Mesendoderm (in vitro differentiated cells): ENCODE data around the gene POLD4.
A peak's percentile ranks its signal among the peaks of the same experiment; 100 is the strongest.

ENCODE experiments used
- DNase-seq: peaks from one replicate; pipeline ENCODE4 v3.0.0; 2013
- H2AK5ac ChIP-seq: 2 replicates; pipeline ENCODE4 v1.6.1; 2013; ENCODE audit warnings: low read length, inconsistent platforms
- H2BK120ac ChIP-seq: 2 replicates; pipeline ENCODE4 v1.6.1; 2013; ENCODE audit warnings: low read depth, mild to moderate bottlenecking, low read length, moderate library complexity, mixed read lengths
- H2BK15ac ChIP-seq: replicated peaks from 2 replicates; pipeline ENCODE4 v1.6.1; 2013; ENCODE audit warnings: low read depth, mild to moderate bottlenecking, moderate library complexity
- H2BK5ac ChIP-seq: 2 replicates; pipeline ENCODE4 v1.6.1; 2013; ENCODE audit warnings: low read length, inconsistent platforms
- H3K18ac ChIP-seq: 2 replicates; pipeline ENCODE4 v1.6.1; 2013; ENCODE audit warnings: mild to moderate bottlenecking, low read length, mixed read lengths
- H3K23ac ChIP-seq: one replicate; pipeline ENCODE4 v1.6.1; 2013; ENCODE audit warnings: low read length
- H3K27ac ChIP-seq: 2 replicates; pipeline ENCODE4 v1.5.1; 2013; ENCODE audit warnings: low read depth, mild to moderate bottlenecking, inconsistent platforms, low read length, moderate library complexity
- H3K27me3 ChIP-seq: 2 replicates; pipeline ENCODE4 v1.6.1; 2013; ENCODE audit warnings: low read length, control low read depth, mild to moderate bottlenecking, inconsistent platforms; ENCODE audit not compliant: insufficient read depth, poor library complexity
- H3K36me3 ChIP-seq: 2 replicates; pipeline ENCODE4 v1.6.1; 2013; ENCODE audit warnings: low read length, inconsistent platforms; ENCODE audit not compliant: control insufficient read depth, insufficient read depth
- H3K4ac ChIP-seq: one replicate; pipeline ENCODE4 v1.6.1; 2013; ENCODE audit warnings: low read depth, mild to moderate bottlenecking, low read length, moderate library complexity
- H3K4me1 ChIP-seq: 2 replicates; pipeline ENCODE4 v1.6.1; 2013; ENCODE audit warnings: low read depth, low read length, inconsistent platforms; ENCODE audit not compliant: control insufficient read depth
- H3K4me2 ChIP-seq: 2 replicates; pipeline ENCODE4 v1.6.1; 2013; ENCODE audit warnings: low read length
- H3K4me3 ChIP-seq: 2 replicates; pipeline ENCODE4 v1.5.1; 2013; ENCODE audit warnings: mild to moderate bottlenecking, low read length
- H3K56ac ChIP-seq: one replicate; pipeline ENCODE4 v1.6.1; 2013; ENCODE audit warnings: low read length
- H3K79me1 ChIP-seq: 2 replicates; pipeline ENCODE4 v1.6.1; 2013; ENCODE audit warnings: low read length, inconsistent platforms
- H3K79me2 ChIP-seq: 2 replicates; pipeline ENCODE4 v1.6.1; 2013; ENCODE audit warnings: mild to moderate bottlenecking, low read length; ENCODE audit not compliant: control insufficient read depth, insufficient read depth
- H3K9ac ChIP-seq: 2 replicates; pipeline ENCODE4 v1.6.1; 2013; ENCODE audit warnings: low read length, inconsistent platforms
- H4K5ac ChIP-seq: one replicate; pipeline ENCODE4 v1.6.1; 2013; ENCODE audit warnings: low read length
- H4K8ac ChIP-seq: one replicate; pipeline ENCODE4 v1.6.1; 2013; ENCODE audit warnings: low read depth, mild to moderate bottlenecking, control low read depth, low read length, moderate library complexity
- WGBS: extraction: QIAGEN DNeasy Blood & Tissue Kit; methylation state at CpG from one replicate; pipeline ENCODE4 v1.1.7; 2013; ENCODE audit warnings: low lambda C conversion rate, missing lambda C conversion rate; ENCODE audit not compliant: insufficient coverage; ENCODE audit errors: extremely low coverage; 5-methylcytosine and 5-hydroxymethylcytosine counted together

Gene POLD4

GRCh38 chr11:67396259-67396581 lies 42.9 kb upstream of the POLD4 start:
- peaks cover 19% of the 10 kb centered on the region for H3K79me2 ChIP-seq
- no peak for DNase-seq
- peaks cover 19% of the 10 kb centered on the region for H3K79me1 ChIP-seq
- no peak overlapping the region for H3K23ac ChIP-seq
- no peak overlapping the region for H3K4me2 ChIP-seq
- H4K5ac ChIP-seq: no peak overlapping the region
- H3K27ac ChIP-seq: peak overlapping the region; percentile 78
- no peak overlapping the region for H2AK5ac ChIP-seq
- peaks cover 9% of the 10 kb centered on the region for H3K36me3 ChIP-seq
- WGBS: no CpG with 5 or more reads among the region's 7 CpGs
- H3K9ac ChIP-seq: peak overlapping the region; percentile 49
- no peaks in the 10 kb centered on the region for H3K27me3 ChIP-seq
- no peak overlapping the region for H3K4ac ChIP-seq
- H4K8ac ChIP-seq: no peak overlapping the region
- H3K18ac ChIP-seq: no peak overlapping the region
- H2BK5ac ChIP-seq: no peak overlapping the region
- peak overlapping the region; percentile 67 for H3K56ac ChIP-seq
- H2BK120ac ChIP-seq: no peak overlapping the region
- no peak overlapping the region for H2BK15ac ChIP-seq
- no peak overlapping the region for H3K4me3 ChIP-seq
- peaks cover 8% of the 10 kb centered on the region for H3K4me1 ChIP-seq

DNA sequence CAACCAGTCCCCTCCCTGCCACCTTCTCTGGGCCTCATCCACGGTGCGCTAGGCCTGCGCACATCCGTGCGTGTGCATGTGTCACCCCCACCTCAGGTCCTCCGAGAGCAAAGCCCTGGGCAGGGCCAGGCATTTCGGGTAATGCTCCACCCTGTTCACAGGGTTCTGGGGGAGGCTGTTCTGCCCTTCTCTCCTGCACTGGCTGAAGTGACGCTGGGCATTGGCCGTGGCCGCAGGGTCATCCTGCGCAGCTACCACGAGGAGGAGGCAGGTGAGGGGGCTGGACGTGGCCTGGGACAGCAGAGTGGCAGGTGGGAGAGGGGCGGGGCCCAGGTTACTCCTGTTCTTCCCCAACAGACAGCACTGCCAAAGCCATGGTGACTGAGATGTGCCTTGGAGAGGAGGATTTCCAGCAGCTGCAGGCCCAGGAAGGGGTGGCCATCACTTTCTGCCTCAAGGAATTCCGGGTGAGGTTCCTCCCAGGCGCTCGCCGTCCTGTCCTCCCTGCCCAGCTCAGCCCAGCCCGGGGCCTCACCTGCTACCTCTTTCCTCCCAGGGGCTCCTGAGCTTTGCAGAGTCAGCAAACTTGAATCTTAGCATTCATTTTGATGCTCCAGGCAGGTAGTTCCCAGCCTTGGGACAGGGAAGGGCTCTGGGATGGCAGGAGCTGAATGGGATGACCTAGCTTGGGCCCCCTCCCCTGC lies 42.4 kb upstream of the POLD4 start:
- H3K4me2 ChIP-seq: no peak overlapping the region
- no peak overlapping the region for H4K8ac ChIP-seq
- peaks cover 18% of the 10 kb centered on the region for H3K79me1 ChIP-seq
- no CpG with 5 or more reads among the region's 19 CpGs for WGBS
- H3K23ac ChIP-seq: no peak overlapping the region
- H3K18ac ChIP-seq: no peak overlapping the region
- no peak overlapping the region for H2AK5ac ChIP-seq
- H3K27ac ChIP-seq: no peak overlapping the region
- no peak overlapping the region for H4K5ac ChIP-seq
- H3K56ac ChIP-seq: peak overlapping the region; percentile 67
- H2BK120ac ChIP-seq: no peak overlapping the region
- H3K9ac ChIP-seq: no peak overlapping the region
- peaks cover 9% of the 10 kb centered on the region for H3K36me3 ChIP-seq
- no peak overlapping the region for H2BK5ac ChIP-seq
- no peak overlapping the region for H3K4ac ChIP-seq
- peaks cover 7% of the 10 kb centered on the region for H3K4me1 ChIP-seq
- peaks cover 15% of the 10 kb centered on the region for H3K79me2 ChIP-seq
- H3K4me3 ChIP-seq: no peak overlapping the region
- no peaks in the 10 kb centered on the region for H3K27me3 ChIP-seq
- H2BK15ac ChIP-seq: no peak overlapping the region
- DNase-seq: no peak

GRCh38 chr11:67393990-67394389 lies 40.6 kb upstream of the POLD4 start:
- no peak overlapping the region for H3K4ac ChIP-seq
- no peak overlapping the region for H2BK15ac ChIP-seq
- H3K27ac ChIP-seq: no peak overlapping the region
- no peak overlapping the region for H3K4me2 ChIP-seq
- peaks cover 4% of the 10 kb centered on the region for H3K4me1 ChIP-seq
- H3K4me3 ChIP-seq: no peak overlapping the region
- peaks cover 5% of the 10 kb centered on the region for H3K79me2 ChIP-seq
- H3K56ac ChIP-seq: no peak overlapping the region
- H3K23ac ChIP-seq: no peak overlapping the region
- H2BK5ac ChIP-seq: no peak overlapping the region
- WGBS: no CpG with 5 or more reads among the region's 5 CpGs
- H4K5ac ChIP-seq: no peak overlapping the region
- no peak overlapping the region for H2BK120ac ChIP-seq
- no peak overlapping the region for H3K9ac ChIP-seq
- no peak for DNase-seq
- H3K18ac ChIP-seq: no peak overlapping the region
- H4K8ac ChIP-seq: no peak overlapping the region
- peaks cover 7% of the 10 kb centered on the region for H3K36me3 ChIP-seq
- H2AK5ac ChIP-seq: no peak overlapping the region
- H3K27me3 ChIP-seq: no peaks in the 10 kb centered on the region
- peaks cover 10% of the 10 kb centered on the region for H3K79me1 ChIP-seq

DNA sequence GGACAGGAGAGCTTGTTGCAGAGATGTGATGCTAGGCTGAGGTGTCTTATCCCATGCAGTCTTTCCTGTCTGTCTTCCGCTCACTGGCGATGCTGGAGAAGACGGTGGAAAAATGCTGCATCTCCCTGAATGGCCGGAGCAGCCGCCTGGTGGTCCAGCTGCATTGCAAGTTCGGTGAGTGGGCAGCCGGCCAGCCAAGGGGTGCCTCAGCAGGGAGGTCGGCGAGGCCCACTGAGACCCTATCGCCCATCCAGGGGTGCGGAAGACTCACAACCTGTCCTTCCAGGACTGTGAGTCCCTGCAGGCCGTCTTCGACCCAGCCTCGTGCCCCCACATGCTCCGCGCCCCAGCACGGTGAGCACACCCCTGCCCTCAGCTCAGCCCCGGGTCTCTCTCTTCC lies 40.1 kb upstream of the POLD4 start:
- Histone ChIP-seq H2AK5ac (no peak overlapping the region), H3K4me3 (no peak overlapping the region), H3K27me3 (no peaks in the 10 kb centered on the region), H3K56ac (no peak overlapping the region), H3K9ac (no peak overlapping the region), H2BK5ac (no peak overlapping the region), H3K79me2 (peaks cover 5% of the 10 kb centered on the region), H3K79me1 (peaks cover 8% of the 10 kb centered on the region), H3K36me3 (peaks cover 3% of the 10 kb centered on the region), H4K8ac (no peak overlapping the region), H3K4me1 (peaks cover 4% of the 10 kb centered on the region), H2BK15ac (no peak overlapping the region), H2BK120ac (no peak overlapping the region), H3K18ac (no peak overlapping the region), H3K23ac (no peak overlapping the region), H3K4me2 (no peak overlapping the region), H4K5ac (no peak overlapping the region), H3K27ac (no peak overlapping the region), H3K4ac (no peak overlapping the region)
- no CpG with 5 or more reads among the region's 18 CpGs for WGBS
- DNase-seq: no peak

DNA sequence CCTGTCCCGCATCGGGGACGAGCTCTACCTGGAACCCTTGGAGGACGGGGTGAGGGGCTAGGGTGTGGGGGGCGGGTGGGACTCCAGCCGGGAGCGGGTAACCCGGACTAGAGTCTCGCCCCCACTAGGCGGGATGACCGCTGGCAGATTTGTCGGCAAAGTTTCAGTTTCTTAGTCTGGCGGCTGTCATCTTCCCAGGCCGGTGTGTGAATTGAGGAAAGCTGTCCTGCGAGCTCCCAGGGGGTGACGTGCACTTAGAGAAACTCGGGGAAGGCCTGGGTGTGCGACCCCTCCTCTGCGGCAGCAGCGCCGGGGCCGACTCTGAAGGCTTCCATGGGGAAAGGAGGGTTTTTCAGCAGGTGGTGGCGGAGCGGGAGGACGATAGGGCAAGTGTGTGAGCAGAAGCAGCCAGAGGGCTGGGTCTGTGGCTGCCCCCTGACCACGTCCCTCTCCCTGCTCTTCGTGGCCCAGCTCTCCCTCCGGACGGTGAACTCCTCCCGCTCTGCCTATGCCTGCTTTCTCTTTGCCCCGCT lies 38.9 kb upstream of the POLD4 start:
- H3K79me2 ChIP-seq: peaks cover 5% of the 10 kb centered on the region
- H3K4ac ChIP-seq: no peak overlapping the region
- no peak overlapping the region for H2BK120ac ChIP-seq
- H3K27me3 ChIP-seq: no peaks in the 10 kb centered on the region
- no peak overlapping the region for H4K5ac ChIP-seq
- H3K23ac ChIP-seq: peak overlapping the region; percentile 80
- peak overlapping the region; percentile 84 for H3K9ac ChIP-seq
- H4K8ac ChIP-seq: no peak overlapping the region
- H3K79me1 ChIP-seq: peaks cover 8% of the 10 kb centered on the region
- H3K4me1 ChIP-seq: peaks cover 9% of the 10 kb centered on the region
- H3K36me3 ChIP-seq: no peaks in the 10 kb centered on the region
- no CpG with 5 or more reads among the region's 31 CpGs for WGBS
- no peak overlapping the region for H3K27ac ChIP-seq
- no peak overlapping the region for H2AK5ac ChIP-seq
- H3K56ac ChIP-seq: peak overlapping the region; percentile 98
- peak overlapping the region; percentile 72 for H3K4me3 ChIP-seq
- no peak overlapping the region for H2BK15ac ChIP-seq
- H3K4me2 ChIP-seq: peak overlapping the region; percentile 70
- H2BK5ac ChIP-seq: no peak overlapping the region
- peak overlapping the region; percentile 6 for H3K18ac ChIP-seq
- no peak for DNase-seq
